SH-SY5Y (cell line): ENCODE results near the gene MYPOP.

Experiments used
- GATA2 ChIP-seq: IDR thresholded peaks from 2 replicates; pipeline ENCODE4 v1.6.1; 2011; ENCODE audit warnings: mild to moderate bottlenecking, low read depth, low read length
- GATA3 ChIP-seq: IDR thresholded peaks from 2 replicates; pipeline ENCODE4 v1.6.1; 2011; ENCODE audit warnings: low read depth, mild to moderate bottlenecking, low read length, moderate library complexity

GRCh38 chr19:45911291-45911690 is 8.9 kb upstream of the MYPOP start:
- TF ChIP-seq GATA2 (no peak), GATA3 (no peak)
